OCI-LY7 (cell line): ENCODE data around the gene MAPK11.

Experiments
- CTCF ChIP-seq: fragments of 200-600 bp; sonication (generic); conservative IDR thresholded peaks from 2 replicates; pipeline ENCODE4 v1.5.1; 2014; ENCODE audit warnings: mild to moderate bottlenecking, antibody characterized with exemption, low read length, moderate library complexity, mixed read lengths
- EZH2phosphoT487 ChIP-seq: fragments of 200-600 bp; sonication (generic); IDR thresholded peaks from 2 replicates; pipeline ENCODE4 v1.6.1; 2018; ENCODE audit warnings: low read depth, borderline replicate concordance, mild to moderate bottlenecking, mixed run types, antibody characterized with exemption, low read length, moderate library complexity, mixed read lengths

DNA sequence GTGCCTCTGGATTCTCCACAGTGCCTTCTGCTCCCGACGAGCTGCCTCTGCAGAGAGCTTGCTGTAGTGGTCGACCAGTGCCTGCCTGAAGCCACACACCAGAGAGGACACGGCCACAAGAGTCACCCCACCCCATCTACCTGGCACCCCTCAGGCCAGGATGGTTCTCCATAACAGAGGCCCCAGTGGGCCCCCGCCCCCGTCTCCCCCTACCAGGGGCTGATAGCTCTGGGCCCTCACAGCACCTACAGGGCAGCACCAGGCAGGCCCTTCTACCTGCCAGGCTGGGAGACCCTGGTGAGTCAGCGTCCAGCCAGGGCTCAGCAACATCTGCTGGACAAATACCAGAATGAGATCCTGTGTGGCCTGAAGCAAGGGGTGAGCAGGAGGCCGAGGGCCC is 47.7 kb downstream of the MAPK11 start:
- TF ChIP-seq CTCF = no peak
- TF ChIP-seq EZH2phosphoT487 = no peak
